ENCODE measurements around the gene JAGN1. TPM values are rescaled to one million over a fixed set of nuclear protein-coding genes. Genes with fewer than 3 reads are reported as not detected.
"Not testable (repeated sequence)": the region's sequence is repeated elsewhere in the genome, so short reads cannot be mapped to it uniquely, and the experiment has no call there.

The JAGN1 gene
- total RNA-seq, 1 experiment from 2014 or later = 56.5 TPM

- no peak for DNase-seq (ENCODE audit: low read depth)
Measured at GRCh38 chr3:9866639-9867038, 23.8 kb upstream of the JAGN1 start.

- DNase-seq (ENCODE audit: low read depth) = no peak
Measured at GRCh38 chr3:9867106-9867505, 23.3 kb upstream of the JAGN1 start.

- no peak for DNase-seq (ENCODE audit: low read depth)
Measured at GRCh38 chr3:9869955-9870354, 20.5 kb upstream of the JAGN1 start.

GRCh38 chr3:9870978-9871377, 19.4 kb upstream of the JAGN1 start:
- DNase-seq (ENCODE audit: low read depth) = peak; percentile 31

- not testable (repeated sequence) for DNase-seq (ENCODE audit: low read depth)
Measured at GRCh38 chr3:9872067-9872466, 18.3 kb upstream of the JAGN1 start.

GRCh38 chr3:9875448-9875847, 15.0 kb upstream of the JAGN1 start:
- no peak for DNase-seq (ENCODE audit: low read depth)

GRCh38 chr3:9876255-9876654, 14.2 kb upstream of the JAGN1 start:
- not testable (repeated sequence) for DNase-seq (ENCODE audit: low read depth)

- DNase-seq (ENCODE audit: low read depth) = no peak
Measured at GRCh38 chr3:9876991-9877390, 13.4 kb upstream of the JAGN1 start.

GRCh38 chr3:9878700-9879099, 11.7 kb upstream of the JAGN1 start:
- no peak for DNase-seq (ENCODE audit: low read depth)

- no peak for DNase-seq (ENCODE audit: low read depth)
Measured at GRCh38 chr3:9879830-9880549, 10.4 kb upstream of the JAGN1 start, which contains the start of gene CIDEC. Gene CIDEC (minus strand): TSS chr3:9880253. CDS start chr3:9878486, 1,767 bp downstream.

GRCh38 chr3:9881441-9881840, 9.0 kb upstream of the JAGN1 start:
- peak; percentile 90 for DNase-seq (ENCODE audit: low read depth)

- DNase-seq (ENCODE audit: low read depth) = peak; percentile 88
Measured at GRCh38 chr3:9883706-9884554, 6.5 kb upstream of the JAGN1 start.

GRCh38 chr3:9884555-9885165, 5.8 kb upstream of the JAGN1 start:
- DNase-seq (ENCODE audit: low read depth) = peak; percentile 95

- no peak for DNase-seq (ENCODE audit: low read depth)
Measured at GRCh38 chr3:9886328-9886727, 4.1 kb upstream of the JAGN1 start.

- DNase-seq (ENCODE audit: low read depth) = no peak
Measured at GRCh38 chr3:9887480-9887879, 2.9 kb upstream of the JAGN1 start.

GRCh38 chr3:9888540-9888939, 1.9 kb upstream of the JAGN1 start:
- DNase-seq (ENCODE audit: low read depth) = no peak

GRCh38 chr3:9889405-9889804, 1.0 kb upstream of the JAGN1 start:
- no peak for DNase-seq (ENCODE audit: low read depth)

GRCh38 chr3:9891072-9891622, 737 bp downstream of the JAGN1 start:
- no peak for DNase-seq (ENCODE audit: low read depth)

- DNase-seq (ENCODE audit: low read depth) = no peak
Measured at GRCh38 chr3:9893739-9894138, 3.3 kb downstream of the JAGN1 start.

- DNase-seq (ENCODE audit: low read depth) = not testable (repeated sequence)
Measured at GRCh38 chr3:9895715-9896114, 5.3 kb downstream of the JAGN1 start.

GRCh38 chr3:9896755-9897407, 6.5 kb downstream of the JAGN1 start:
- DNase-seq (ENCODE audit: low read depth) = peak; percentile 28
